HG02885 (cell line): ENCODE measurements around the gene RAVER1.

Source experiments
- ATAC-seq: cut with Tn5 transposase; IDR thresholded peaks from one replicate; pipeline ENCODE4 v1.9.1; 2021; ENCODE audit warnings: mild to moderate bottlenecking; ENCODE audit not compliant: unreplicated experiment, poor library complexity

The RAVER1 gene

GRCh38 chr19:10277795-10278589 lies 55.3 kb downstream of the RAVER1 start:
- ATAC-seq: no peak

DNA sequence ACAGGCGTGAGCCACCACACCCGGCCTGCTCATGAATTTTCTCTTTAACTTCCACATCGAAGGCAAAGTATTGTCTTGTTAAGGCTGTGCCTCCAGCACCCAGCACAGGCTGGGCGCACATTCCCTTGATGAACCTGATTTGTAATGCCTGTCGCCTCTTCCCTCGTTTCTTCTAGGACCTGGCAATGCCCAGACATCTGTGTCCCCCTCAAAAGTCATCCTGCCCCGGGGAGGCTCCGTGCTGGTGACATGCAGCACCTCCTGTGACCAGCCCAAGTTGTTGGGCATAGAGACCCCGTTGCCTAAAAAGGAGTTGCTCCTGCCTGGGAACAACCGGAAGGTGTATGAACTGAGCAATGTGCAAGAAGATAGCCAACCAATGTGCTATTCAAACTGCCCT lies 58.7 kb downstream of the RAVER1 start:
- no peak for ATAC-seq

- ATAC-seq: peak; percentile 17
These were observed 61.7 kb downstream of the RAVER1 start for GRCh38 chr19:10271543-10272086.

- peak; percentile 44 for ATAC-seq
These were observed 62.5 kb downstream of the RAVER1 start, which contains the start of gene ICAM1 for GRCh38 chr19:10270616-10271394. Gene ICAM1, plus strand, starts transcription at chr19:10271120. Its CDS starts 40 bp downstream, at chr19:10271160.

DNA sequence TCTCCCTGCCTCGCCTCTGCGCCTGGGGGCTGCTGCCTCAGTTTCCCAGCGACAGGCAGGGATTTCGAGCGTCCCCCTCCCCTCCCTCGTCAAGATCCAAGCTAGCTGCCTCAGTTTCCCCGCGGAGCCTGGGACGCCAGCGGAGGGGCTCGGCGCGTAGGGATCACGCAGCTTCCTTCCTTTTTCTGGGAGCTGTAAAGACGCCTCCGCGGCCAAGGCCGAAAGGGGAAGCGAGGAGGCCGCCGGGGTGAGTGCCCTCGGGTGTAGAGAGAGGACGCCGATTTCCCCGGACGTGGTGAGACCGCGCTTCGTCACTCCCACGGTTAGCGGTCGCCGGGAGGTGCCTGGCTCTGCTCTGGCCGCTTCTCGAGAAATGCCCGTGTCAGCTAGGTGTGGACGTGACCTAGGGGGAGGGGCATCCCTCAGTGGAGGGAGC lies 63.1 kb downstream of the RAVER1 start:
- peak; percentile 52 for ATAC-seq

- no peak for ATAC-seq
These were observed 63.8 kb downstream of the RAVER1 start for GRCh38 chr19:10269333-10270179.

DNA sequence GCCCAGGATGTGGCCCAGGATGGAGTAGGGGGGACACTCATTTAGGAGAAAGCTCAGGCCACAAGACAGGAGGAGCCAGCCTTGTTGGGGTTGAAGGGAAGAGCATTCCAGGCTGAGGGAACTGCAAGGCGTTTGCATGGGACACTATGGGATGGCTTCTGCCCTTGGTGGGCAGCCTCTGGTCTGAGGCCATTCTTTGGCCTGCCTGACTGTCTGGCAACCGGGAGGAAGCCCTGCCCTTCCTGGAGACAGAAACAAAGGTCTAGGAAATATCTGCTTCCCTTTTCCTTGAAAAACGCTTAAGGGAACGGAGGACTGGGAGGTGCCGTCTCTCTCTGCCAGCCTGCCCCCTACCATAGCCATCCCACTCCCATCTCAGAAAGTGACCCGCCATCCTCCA lies 65.3 kb downstream of the RAVER1 start:
- no peak for ATAC-seq

DNA sequence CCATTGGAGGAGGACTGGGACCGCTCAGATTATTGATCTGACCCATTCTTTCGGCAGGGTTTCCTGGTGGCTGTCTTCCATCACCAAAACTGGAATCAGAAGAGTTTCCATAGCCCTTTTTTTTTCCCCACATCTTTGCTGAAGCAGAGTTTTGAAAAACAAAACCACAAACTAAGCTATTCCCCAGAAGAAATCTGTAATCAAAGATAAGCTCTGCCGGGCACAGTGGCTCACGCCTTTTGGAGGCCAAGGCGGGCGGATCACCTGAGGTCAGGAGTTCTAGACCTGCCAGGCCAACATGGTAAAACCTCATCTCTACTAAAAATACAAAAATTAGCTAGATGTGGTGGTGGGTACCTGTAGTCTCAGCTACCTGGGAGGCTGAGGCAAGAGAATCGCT lies 66.6 kb downstream of the RAVER1 start:
- no peak for ATAC-seq
